HG02763 (cell line): ENCODE measurements around the gene PPM1B.
"Not testable (repeated sequence)": the region's sequence is repeated elsewhere in the genome, so short reads cannot be mapped to it uniquely, and the experiment has no call there.

Experiments used
- ATAC-seq: cut with Tn5 transposase; IDR thresholded peaks from one replicate; pipeline ENCODE4 v1.9.1; 2021; ENCODE audit warnings: mild to moderate bottlenecking, moderate library complexity; ENCODE audit not compliant: unreplicated experiment

Gene PPM1B

GRCh38 chr2:44155666-44156446 is 12.8 kb upstream of the PPM1B start:
- ATAC-seq = no peak

- no peak for ATAC-seq
Measured at GRCh38 chr2:44163777-44164176, 4.9 kb upstream of the PPM1B start.

- ATAC-seq = no peak
Measured at GRCh38 chr2:44164617-44165016, 4.1 kb upstream of the PPM1B start.

- ATAC-seq = no peak
Measured at GRCh38 chr2:44166096-44166495, 2.6 kb upstream of the PPM1B start.

- ATAC-seq = no peak
Measured at GRCh38 chr2:44167311-44167907, 1.3 kb upstream of the PPM1B start.

- peak; percentile 79 for ATAC-seq
Measured at GRCh38 chr2:44167908-44168680, 581 bp upstream of the PPM1B start.

GRCh38 chr2:44169155-44169898 is 652 bp downstream of the PPM1B start:
- ATAC-seq = no peak

GRCh38 chr2:44170311-44170717 is 1.6 kb downstream of the PPM1B start:
- ATAC-seq = no peak

- ATAC-seq = no peak
Measured at GRCh38 chr2:44171018-44171417, 2.3 kb downstream of the PPM1B start.

- not testable (repeated sequence) for ATAC-seq
Measured at GRCh38 chr2:44171442-44171841, 2.8 kb downstream of the PPM1B start.

- ATAC-seq = no peak
Measured at GRCh38 chr2:44172576-44172975, 3.9 kb downstream of the PPM1B start.

- ATAC-seq = no peak
Measured at GRCh38 chr2:44178950-44179349, 10.3 kb downstream of the PPM1B start.

- no peak for ATAC-seq
Measured at GRCh38 chr2:44181648-44182047, 13.0 kb downstream of the PPM1B start.

- ATAC-seq = no peak
Measured at GRCh38 chr2:44184106-44184505, 15.4 kb downstream of the PPM1B start.

GRCh38 chr2:44186810-44187209 is 18.1 kb downstream of the PPM1B start:
- no peak for ATAC-seq

- ATAC-seq = no peak
Measured at GRCh38 chr2:44187251-44187650, 18.6 kb downstream of the PPM1B start.

- ATAC-seq = no peak
Measured at GRCh38 chr2:44188696-44189095, 20.0 kb downstream of the PPM1B start.

- no peak for ATAC-seq
Measured at GRCh38 chr2:44189104-44189503, 20.4 kb downstream of the PPM1B start.

GRCh38 chr2:44190526-44190925 is 21.9 kb downstream of the PPM1B start:
- no peak for ATAC-seq

- ATAC-seq = peak; percentile 88
Measured at GRCh38 chr2:44191739-44192138, 23.1 kb downstream of the PPM1B start.

GRCh38 chr2:44192646-44193045 is 24.0 kb downstream of the PPM1B start:
- no peak for ATAC-seq
